OCI-LY1 (cell line): ENCODE measurements around the gene DNAJB5.

Experiments used
- H2AFZ ChIP-seq: fragments of 200-600 bp; sonication (generic), shearing (Covaris generic); 2 replicates; pipeline ENCODE4 v1.6.0; 2014; ENCODE audit warnings: antibody characterized with exemption, mild to moderate bottlenecking, low read length
- H3F3A ChIP-seq: fragments of 200-600 bp; sonication (generic), shearing (Covaris generic); 2 replicates; pipeline ENCODE4 v1.6.0; 2014; ENCODE audit warnings: mild to moderate bottlenecking, antibody characterized with exemption, low read length, moderate library complexity; ENCODE audit not compliant: insufficient read depth
- H3K27ac ChIP-seq: fragments of 200-600 bp; sonication (generic); 2 replicates; pipeline ENCODE4 v1.5.1; 2014; ENCODE audit warnings: low read length, mixed run types, mild to moderate bottlenecking, low read depth; ENCODE audit not compliant: poor library complexity, severe bottlenecking
- H3K27me3 ChIP-seq: fragments of 200-600 bp; sonication (generic); 2 replicates; pipeline ENCODE4 v1.6.0; 2014; ENCODE audit warnings: antibody characterized with exemption, mild to moderate bottlenecking, low read length, moderate library complexity; ENCODE audit not compliant: insufficient read depth
- H3K36me3 ChIP-seq: fragments of 200-600 bp; sonication (generic); 2 replicates; pipeline ENCODE4 v1.6.1; 2014; ENCODE audit warnings: mild to moderate bottlenecking, antibody characterized with exemption, low read length, moderate library complexity, mixed read lengths; ENCODE audit not compliant: insufficient read depth
- H3K4me1 ChIP-seq: fragments of 200-600 bp; sonication (generic); 2 replicates; pipeline ENCODE4 v1.5.1; 2014; ENCODE audit warnings: mild to moderate bottlenecking, low read length, moderate library complexity; ENCODE audit not compliant: insufficient read depth, severe bottlenecking
- H3K4me2 ChIP-seq: fragments of 200-600 bp; sonication (generic), shearing (Covaris generic); 2 replicates; pipeline ENCODE4 v1.6.1; 2014; ENCODE audit warnings: low read length
- H3K4me3 ChIP-seq: fragments of 200-600 bp; sonication (generic); 2 replicates; pipeline ENCODE4 v1.5.1; 2014; ENCODE audit warnings: low read length, low read depth, mild to moderate bottlenecking, mixed read lengths; ENCODE audit not compliant: poor library complexity, severe bottlenecking
- H3K79me2 ChIP-seq: fragments of 200-600 bp; shearing (Covaris generic); 2 replicates; pipeline ENCODE4 v1.6.1; 2016; ENCODE audit warnings: mixed run types, low read length, mixed read lengths; ENCODE audit not compliant: insufficient read depth
- H3K9ac ChIP-seq: fragments of 200-600 bp; sonication (generic), shearing (Covaris generic); 2 replicates; pipeline ENCODE4 v1.6.1; 2014; ENCODE audit warnings: mild to moderate bottlenecking, low read length, mixed read lengths
- H3K9me2 ChIP-seq: fragments of 200-600 bp; sonication (generic), shearing (Covaris generic); 2 replicates; pipeline ENCODE4 v1.6.1; 2014; ENCODE audit warnings: low read depth, mild to moderate bottlenecking, low read length, mixed read lengths
- H3K9me3 ChIP-seq: fragments of 200-600 bp; shearing (Covaris generic); 2 replicates; pipeline ENCODE4 v1.6.1; 2014; ENCODE audit warnings: low read length, mixed read lengths
- H4K20me1 ChIP-seq: fragments of 200-600 bp; sonication (generic), shearing (Covaris generic); 2 replicates; pipeline ENCODE4 v1.6.0; 2016; ENCODE audit warnings: mild to moderate bottlenecking, low read length; ENCODE audit not compliant: insufficient read depth
- CTCF ChIP-seq: fragments of 200-600 bp; sonication (generic), shearing (Covaris generic); IDR thresholded peaks from 2 replicates; pipeline ENCODE4 v1.5.1; 2017; ENCODE audit warnings: mild to moderate bottlenecking, antibody characterized with exemption, low read length, moderate library complexity, mixed read lengths
- EZH2 ChIP-seq: fragments of 200-600 bp; sonication (generic), shearing (Covaris generic); IDR thresholded peaks from 2 replicates; pipeline ENCODE4 v1.8.0; 2017; ENCODE audit warnings: borderline replicate concordance, mixed run types, mild to moderate bottlenecking, antibody characterized with exemption, low read length, moderate library complexity, mixed read lengths

DNAJB5 gene

GRCh38 chr9:35027860-35028259 is 38.3 kb downstream of the DNAJB5 start:
- H3K9ac ChIP-seq: no peak overlapping the region
- H3F3A ChIP-seq: no peaks in the 10 kb centered on the region
- H3K36me3 ChIP-seq: no peaks in the 10 kb centered on the region
- H3K9me2 ChIP-seq: no peaks in the 10 kb centered on the region
- H3K27ac ChIP-seq: no peak overlapping the region
- H3K4me2 ChIP-seq: no peak overlapping the region
- no peak overlapping the region for H2AFZ ChIP-seq
- H3K79me2 ChIP-seq: no peaks in the 10 kb centered on the region
- H3K9me3 ChIP-seq: no peaks in the 10 kb centered on the region
- H4K20me1 ChIP-seq: no peaks in the 10 kb centered on the region
- H3K4me3 ChIP-seq: no peak overlapping the region
- no peaks in the 10 kb centered on the region for H3K27me3 ChIP-seq
- TF ChIP-seq CTCF (no peak), EZH2 (no peak)
- no peaks in the 10 kb centered on the region for H3K4me1 ChIP-seq

GRCh38 chr9:35028341-35028740 is 38.8 kb downstream of the DNAJB5 start:
- H4K20me1 ChIP-seq: no peaks in the 10 kb centered on the region
- H3K27me3 ChIP-seq: no peaks in the 10 kb centered on the region
- H3K4me3 ChIP-seq: no peak overlapping the region
- H3K9me2 ChIP-seq: no peaks in the 10 kb centered on the region
- H3K9ac ChIP-seq: no peak overlapping the region
- no peaks in the 10 kb centered on the region for H3F3A ChIP-seq
- no peaks in the 10 kb centered on the region for H3K4me1 ChIP-seq
- no peak overlapping the region for H2AFZ ChIP-seq
- no peaks in the 10 kb centered on the region for H3K36me3 ChIP-seq
- H3K27ac ChIP-seq: no peak overlapping the region
- no peaks in the 10 kb centered on the region for H3K79me2 ChIP-seq
- no peaks in the 10 kb centered on the region for H3K9me3 ChIP-seq
- TF ChIP-seq EZH2: no peak
- TF ChIP-seq CTCF: no peak
- no peak overlapping the region for H3K4me2 ChIP-seq

GRCh38 chr9:35029241-35029640 is 39.7 kb downstream of the DNAJB5 start:
- Histone ChIP-seq H2AFZ (no peak overlapping the region), H3K4me2 (no peak overlapping the region), H3F3A (no peaks in the 10 kb centered on the region), H3K27me3 (no peaks in the 10 kb centered on the region), H4K20me1 (no peaks in the 10 kb centered on the region), H3K79me2 (no peaks in the 10 kb centered on the region), H3K9ac (no peak overlapping the region), H3K4me3 (no peak overlapping the region), H3K36me3 (no peaks in the 10 kb centered on the region), H3K4me1 (no peaks in the 10 kb centered on the region), H3K27ac (no peak overlapping the region), H3K9me3 (no peaks in the 10 kb centered on the region), H3K9me2 (no peaks in the 10 kb centered on the region)
- no peak for TF ChIP-seq CTCF
- no peak for TF ChIP-seq EZH2
